Effector CD8-positive, alpha-beta T cell (primary cell): Measurements from ENCODE around the gene TXLNA.

ENCODE experiments used
- DNase-seq: peaks from one replicate; lab custom pipeline; 2025; lab: John Stamatoyannopoulos, UW

Gene TXLNA

DNA sequence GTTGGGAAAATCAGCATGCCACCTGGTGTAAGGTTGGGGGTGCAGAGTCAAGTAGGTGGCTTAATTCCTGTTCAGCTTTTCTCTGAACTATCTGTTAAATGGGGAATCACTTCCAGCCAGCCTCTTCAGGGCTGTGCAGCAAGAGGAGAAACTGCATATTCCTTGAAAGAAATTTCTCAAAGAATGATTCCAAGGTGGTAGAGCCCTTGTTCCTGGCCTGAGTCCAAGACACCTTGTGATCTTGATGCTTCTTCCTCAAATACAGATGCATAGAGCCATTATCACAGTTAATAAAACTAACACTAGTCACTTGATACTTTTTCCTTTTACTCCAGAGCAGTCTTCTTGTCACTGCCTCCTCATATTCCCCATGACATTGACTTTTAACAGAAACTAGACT, 5.2 kb downstream of the TXLNA start:
- no peak for DNase-seq

DNA sequence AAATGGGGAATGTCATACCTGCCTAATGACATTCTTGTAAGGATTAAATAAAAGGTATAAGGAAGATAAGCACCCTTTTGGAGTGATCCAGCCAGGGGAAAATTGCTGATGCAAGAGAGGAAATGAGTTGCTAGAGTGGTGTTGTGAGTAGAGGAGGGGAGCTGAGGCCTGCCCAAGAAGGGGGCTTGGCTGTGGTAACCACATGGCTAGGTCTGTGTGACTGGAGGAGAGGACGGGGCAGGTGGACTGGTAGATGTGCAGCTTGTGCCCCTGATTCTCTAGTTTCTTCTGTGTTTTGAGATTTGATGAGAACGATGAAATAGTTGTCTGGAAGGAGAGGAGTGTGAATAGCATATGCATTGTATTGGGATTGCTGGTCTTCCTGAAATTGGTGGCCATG, 6.6 kb downstream of the TXLNA start:
- no peak for DNase-seq

DNA sequence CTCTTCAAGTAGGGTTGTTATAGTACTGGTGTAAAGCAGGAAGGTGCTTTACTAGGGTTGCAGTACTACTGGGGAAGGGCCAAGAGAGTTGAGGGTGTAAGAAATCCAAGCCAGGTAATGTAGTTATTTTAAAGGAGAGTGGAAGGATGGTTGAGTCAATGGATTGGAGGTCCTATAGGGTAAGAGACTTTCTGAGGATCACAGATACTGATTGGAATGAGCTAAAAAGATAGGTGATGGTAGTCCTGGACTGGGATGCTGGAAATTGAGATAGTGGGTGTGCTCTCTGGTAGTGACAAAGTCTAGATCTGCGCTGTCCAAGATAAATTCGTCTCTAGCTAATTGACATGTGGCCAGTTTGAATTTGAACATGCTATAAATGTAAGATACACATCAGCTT, 7.0 kb downstream of the TXLNA start:
- no peak for DNase-seq

DNA sequence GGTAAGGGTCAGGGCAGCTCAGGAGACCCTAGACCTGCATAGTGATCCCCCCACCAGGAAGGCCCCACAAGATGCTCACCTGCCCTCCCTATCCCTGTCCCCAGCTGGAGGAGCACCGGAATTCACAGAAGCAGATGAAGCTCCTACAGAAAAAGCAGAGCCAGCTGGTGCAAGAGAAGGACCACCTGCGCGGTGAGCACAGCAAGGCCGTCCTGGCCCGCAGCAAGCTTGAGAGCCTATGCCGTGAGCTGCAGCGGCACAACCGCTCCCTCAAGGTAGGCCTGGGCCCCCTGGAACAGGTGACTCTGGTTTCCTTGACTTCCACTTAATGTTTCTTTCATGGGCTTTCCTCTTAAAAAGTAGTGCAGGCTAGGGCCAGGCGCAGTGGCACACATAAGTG, 8.4 kb downstream of the TXLNA start:
- DNase-seq = no peak

DNA sequence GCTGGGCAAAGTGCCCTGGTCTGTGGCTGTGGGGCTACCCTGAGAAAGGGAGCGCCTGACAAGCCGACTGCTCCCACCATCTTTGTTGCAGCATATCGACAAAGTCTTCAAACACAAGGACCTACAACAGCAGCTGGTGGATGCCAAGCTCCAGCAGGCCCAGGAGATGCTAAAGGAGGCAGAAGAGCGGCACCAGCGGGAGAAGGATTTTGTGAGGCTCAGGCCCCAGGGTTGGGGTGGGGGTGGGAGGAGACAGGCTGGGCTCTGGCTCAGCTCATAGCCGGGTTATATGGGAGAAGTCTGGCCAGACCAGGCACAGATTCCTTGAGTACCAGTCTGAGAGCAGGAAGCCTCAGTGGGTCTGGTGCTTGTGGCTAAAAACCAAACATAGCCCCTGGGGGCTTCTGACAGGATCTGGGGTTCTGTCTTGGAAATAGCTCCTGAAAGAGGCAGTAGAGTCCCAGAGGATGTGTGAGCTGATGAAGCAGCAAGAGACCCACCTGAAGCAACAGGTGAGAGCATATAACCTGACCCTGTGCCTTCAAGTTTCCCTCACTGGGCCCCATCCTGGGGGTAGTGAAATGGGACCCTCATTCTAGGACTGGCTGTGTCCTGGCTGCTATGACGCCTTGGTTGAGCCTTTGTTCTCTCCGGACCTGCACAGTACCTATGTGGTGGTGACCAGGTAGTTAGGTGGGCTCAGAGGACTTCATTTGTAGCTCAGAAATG, 12.9 kb downstream of the TXLNA start:
- DNase-seq = no peak

DNA sequence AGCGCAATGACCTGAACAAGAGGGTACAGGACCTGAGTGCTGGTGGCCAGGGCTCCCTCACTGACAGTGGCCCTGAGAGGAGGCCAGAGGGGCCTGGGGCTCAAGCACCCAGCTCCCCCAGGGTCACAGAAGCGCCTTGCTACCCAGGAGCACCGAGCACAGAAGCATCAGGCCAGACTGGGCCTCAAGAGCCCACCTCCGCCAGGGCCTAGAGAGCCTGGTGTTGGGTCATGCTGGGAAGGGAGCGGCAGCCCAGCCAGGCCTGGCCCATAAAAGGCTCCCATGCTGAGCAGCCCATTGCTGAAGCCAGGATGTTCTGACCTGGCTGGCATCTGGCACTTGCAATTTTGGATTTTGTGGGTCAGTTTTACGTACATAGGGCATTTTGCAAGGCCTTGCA, 15.5 kb downstream of the TXLNA start:
- DNase-seq = no peak

DNA sequence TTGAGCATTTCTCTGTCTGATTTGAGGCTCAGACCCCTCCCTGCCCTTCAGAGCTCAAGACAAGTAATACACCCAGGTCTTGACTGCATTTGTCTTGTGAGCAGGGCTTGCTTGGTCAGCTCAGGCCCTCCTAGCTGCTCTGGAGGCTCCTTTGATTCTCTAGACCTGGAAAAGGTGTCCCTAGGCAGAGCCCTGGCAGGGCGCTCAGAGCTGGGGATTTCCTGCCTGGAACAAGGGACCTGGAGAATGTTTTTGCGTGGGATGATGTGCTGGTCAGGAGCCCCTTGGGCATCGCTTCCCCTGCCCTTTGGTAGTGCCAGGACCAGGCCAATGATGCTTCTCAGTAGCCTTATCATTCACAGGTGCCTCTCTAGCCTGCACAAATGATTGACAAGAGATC, 16.1 kb downstream of the TXLNA start:
- DNase-seq = no peak

DNA sequence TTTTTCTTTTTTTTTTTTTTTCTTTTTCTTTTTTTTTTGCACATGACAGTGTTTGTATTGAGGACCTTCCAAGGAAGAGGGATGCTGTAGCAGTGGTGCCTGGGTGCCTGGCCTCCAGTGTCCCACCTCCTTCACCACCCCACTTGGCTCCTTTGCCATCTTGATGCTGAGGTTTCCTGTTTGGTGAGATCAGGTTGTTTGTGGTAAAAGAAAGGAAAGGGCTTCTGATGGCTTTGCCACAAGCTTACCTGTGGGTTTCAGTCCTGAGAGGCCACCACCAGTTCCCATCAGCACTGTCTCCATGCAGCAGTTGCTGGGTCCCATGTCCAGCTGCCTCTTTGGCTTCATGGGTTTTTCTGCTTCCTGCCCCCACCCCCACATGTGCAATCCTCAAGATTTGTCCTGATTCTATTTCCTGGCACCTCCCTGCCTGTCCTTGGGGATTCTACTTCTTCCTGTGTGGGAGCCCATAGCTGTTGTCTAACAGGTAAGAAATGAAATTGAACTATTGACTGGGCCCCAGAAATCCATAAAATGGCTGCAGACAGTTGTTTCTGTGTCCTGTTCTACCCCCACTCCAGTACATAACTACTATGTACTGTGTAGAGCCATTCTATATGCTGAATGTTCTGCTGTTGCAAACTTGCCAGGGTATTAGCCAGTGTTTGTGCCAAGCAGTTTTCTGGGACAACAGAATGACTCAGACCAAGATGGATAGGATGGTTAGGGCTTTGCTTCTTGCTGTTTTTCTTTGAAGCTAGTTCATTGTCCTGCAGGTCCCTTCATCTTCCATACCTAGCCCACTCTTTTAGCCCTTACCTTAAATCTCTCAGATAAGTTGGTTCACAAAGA, 16.7 kb downstream of the TXLNA start:
- DNase-seq = no peak

DNA sequence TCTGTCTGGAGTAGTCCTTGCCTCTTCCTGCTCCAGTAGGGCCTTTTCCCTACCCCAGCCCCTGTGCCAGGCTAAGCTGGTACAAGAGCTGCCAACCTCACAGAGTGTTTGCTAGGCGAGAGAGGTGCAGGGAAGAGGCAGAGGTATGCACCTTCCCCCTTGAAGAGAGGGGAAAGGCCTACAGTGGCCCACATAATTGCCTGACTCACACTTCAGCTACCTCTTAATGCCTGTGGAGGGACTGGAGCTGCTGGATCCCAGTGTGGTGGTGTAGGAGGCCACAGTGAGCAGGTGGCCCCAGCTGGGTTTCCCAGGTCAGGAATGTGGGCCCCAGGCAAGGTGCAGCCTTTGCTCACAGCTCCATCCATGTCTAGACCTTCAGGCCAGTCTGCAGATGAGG, 17.6 kb downstream of the TXLNA start:
- DNase-seq = no peak

DNA sequence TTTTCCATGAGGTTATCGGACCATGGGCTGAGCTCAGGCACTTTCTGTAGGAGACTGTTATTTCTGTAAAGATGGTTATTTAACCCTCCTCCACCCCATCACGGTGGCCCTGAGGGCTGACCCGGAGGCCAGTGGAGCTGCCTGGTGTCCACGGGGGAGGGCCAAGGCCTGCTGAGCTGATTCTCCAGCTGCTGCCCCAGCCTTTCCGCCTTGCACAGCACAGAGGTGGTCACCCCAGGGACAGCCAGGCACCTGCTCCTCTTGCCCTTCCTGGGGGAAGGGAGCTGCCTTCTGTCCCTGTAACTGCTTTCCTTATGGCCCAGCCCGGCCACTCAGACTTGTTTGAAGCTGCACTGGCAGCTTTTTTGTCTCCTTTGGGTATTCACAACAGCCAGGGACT, 18.4 kb downstream of the TXLNA start:
- DNase-seq = no peak

DNA sequence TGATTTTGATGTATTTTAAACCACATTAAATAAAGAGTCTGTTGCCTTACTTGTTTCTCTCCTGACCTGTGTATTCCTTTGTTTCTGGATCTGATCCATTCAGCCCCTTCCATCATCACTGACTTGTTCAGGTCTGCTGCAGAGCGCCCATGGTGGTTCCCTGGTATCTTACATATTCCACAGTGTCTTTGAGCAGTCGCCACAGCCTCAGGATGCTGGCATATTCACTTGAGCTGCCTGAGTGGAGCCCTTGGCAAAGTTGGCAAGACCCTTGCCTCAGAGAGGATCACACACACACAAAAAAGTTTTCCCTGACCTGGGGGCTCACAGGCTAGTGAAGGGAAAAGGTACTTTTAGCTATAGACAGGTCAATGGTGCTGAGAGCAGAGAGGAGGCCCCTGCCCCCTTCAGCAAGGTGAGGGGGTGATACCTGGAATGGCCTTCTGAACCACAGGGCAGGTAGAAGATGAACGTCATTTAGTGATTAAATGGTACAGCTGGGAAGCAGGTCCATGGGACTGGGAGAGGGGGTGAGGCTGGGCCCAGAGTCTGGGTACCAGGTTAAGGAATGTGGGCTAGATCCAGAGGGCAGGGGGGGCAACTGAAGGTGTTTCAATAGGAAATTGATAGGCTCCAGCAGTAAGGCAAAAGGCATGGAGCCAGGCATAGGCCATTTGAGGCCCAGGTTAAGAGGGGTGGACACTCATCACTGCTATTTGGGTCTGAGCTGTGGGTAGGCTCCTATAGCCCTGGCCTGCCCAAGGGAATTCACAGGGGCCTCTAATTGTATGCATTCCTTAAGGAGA, 19.0 kb downstream of the TXLNA start:
- no peak for DNase-seq

DNA sequence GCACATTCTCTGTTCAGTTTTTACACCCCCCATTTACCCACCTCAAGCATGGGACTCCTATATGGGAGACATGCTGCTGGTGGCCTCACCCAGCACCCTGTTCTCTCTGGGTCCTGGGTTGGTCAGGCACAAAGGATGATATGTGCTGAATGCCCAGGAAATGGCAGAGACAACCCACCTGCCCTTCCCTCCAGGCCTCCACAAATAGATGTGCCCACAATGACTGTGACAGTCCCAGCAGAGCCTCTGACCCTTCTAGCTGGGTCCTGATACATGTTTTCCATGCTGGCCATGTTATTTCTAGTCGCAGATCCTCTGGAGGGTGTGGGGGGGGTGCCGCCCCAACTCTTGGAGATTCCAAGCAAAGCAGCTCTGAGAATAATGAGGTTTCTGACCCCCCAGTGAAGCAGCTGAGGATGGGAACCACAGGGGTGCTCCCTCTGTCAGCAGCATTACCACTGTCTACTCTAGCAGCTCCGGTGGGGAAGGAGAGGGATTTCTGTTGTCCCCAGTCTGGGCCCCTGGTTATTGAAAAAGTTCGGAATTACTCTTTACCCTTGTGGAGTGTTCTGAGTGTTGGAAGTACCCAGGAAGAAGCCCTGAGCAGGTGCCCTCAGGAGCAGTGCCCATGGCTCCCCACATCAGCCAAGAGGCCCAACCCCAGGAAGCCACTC, 19.7 kb downstream of the TXLNA start:
- DNase-seq = no peak

DNA sequence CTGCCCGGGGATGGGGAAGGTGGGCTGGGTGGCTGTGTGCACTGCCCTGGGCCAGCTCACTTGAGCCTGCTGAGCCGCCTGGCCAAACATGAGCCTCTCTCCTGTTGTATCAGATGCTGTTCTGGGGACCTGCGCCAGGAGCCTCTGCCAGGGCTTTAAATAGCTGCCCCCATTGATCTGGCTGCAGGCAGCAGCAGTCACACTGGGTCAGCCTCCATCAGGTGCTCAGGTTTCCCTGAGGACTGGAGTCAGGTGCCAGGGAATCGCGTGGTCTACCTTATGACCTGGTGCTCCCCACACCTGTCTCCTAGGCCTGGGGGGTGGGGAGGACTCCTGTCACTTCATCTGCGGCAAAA, 20.2 kb downstream of the TXLNA start:
- no peak for DNase-seq

DNA sequence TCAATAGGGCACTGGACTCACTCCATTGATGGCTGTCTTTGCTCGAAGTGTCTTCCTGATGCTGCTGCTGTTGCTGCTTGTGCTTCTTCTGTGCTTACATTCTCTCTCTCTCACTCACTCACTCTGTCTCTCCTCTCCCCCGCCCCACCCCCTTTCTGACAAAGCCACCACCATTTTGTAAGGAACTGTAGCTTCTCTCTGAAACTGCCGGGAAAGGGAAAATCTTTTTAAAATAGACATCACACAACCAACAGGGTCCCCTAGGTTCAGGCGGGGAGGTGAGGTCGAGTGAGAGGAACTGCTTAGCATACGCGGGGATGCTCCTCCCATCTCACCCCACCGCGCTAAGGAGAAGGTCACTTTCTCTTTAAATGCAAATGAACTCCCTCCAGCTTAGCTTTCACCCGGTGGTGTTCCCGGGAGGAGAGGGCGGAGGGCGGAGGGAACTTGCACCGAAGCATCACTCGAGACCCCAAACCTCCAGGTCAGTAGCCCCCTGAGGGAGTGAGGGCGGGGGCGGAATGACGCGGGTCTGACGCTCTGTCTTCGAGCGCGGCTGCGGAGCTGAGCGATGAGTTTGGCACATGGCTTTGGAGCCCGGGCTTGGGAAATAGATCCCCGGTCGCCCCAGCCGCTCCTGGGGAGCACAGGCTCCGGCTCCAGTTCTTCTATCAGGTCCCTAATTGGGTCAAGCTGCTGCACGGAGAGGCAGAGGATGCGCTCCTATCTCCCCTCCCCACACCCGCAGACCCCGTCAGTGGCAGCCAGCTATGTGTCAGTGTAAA, 20.9 kb downstream of the TXLNA start, which contains the start of gene CCDC28B:
Gene CCDC28B, plus strand, starts transcription at position 370 of the 785 bp plus-strand sequence. CDS start 1,341 bp downstream, outside the sequence.
- peak; percentile 51 for DNase-seq

DNA sequence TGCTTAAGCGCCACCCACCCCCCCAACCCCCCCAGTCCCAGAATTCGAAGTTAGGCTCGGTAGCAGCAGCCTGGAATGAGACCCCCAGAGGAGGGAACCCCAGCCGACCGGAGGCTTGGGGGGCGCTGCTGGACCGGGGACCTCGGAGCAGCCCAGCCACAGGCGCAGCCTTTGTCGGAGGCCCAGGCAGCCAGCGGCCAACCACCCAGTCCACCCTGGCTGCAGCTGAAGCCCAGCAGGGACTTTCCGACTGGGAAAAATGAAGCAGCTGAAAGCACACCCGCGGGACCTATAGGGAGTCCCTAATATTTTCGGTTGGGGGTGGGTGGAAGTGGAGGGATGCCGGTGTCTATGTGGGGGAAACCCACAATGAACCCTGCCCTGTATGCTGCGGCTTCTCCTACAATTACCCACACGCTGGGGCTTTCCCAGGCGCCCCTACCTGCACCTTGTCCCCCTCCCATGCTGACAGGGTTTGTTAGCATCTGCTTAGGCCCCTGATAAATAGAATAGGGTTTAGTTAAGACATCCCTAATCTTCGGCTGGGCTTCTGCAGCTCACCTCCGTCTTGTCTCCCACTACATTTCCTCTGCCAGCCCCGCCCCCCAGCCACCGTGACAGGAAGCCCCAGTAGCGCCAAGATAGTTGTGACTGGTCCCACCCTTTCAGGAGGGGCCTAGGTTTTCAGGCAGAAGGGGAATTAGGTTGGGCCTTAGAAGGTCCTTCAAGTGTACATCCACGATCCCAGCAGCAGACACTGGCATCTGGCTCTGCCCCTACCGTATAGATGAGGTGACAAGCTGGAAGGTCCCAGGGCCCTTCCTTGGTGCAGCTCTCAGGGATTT, 21.8 kb downstream of the TXLNA start:
- peak; percentile 71 for DNase-seq

DNA sequence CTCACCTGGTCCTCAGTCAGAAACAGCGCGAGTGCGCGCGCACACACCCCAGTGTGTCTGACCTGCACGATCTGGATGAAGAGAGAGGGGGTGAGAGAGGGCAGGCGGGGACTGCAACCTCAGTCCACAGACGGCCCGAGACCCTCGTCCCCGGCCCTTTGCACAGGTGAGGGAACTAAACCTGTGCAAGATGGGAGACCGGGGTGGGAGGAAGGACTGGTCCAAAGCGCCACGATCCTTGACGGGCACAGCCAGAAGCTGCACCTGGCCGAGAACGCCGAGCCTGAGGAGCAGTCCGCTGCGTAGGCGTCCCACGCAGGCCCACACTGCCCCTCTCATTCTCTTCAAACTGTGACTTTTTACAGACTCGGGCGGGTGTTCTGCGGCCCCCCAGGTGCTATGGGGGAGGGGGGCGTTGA, 25.5 kb downstream of the TXLNA start:
- DNase-seq = no peak

DNA sequence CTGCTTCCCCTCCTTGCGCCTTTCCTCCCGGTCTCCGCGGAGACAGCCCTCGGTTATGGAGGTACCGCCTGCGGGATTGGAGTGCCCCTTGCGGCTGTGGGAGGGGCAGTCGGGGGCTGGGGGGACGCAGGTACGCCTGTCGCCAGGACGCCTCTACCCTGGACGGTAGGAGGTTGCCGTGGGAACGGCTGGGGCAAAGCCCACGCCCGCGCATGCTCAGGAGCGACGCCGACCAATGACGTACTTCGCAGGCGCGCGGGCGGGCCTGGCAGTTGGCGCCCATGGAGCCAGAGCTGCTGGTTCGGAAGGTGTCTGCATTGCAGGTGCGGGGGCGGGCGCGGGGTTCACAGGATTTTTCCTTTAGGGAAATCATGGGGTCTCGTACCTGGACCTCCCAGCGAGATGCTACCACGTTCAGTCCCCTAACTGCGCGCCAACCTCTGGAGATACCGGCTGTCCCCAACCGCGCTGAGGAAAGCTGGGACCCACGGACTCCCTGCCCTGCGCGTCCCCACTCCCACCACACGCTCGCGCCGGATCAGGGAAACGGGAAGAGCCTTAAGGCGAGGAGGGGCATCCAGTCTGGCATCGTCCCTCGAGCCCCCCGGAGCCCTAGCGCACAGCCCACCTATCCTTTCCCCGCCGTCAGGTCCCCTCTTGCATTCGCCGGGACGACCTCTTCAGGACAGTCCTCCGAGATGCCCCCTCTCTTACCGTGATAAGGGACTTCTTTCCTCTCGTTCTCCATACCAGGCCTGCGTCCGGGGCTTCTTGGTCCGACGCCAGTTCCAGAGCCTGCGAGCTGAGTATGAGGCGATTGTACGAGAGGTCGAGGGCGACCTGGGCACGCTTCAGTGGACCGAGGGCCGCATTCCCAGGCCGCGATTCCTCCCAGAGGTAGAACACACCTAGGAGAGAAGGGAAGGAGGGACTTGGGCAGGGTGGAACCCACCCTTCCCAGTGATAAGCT, 26.2 kb downstream of the TXLNA start, which contains the start of gene IQCC:
Gene IQCC, plus strand, starts transcription at position 271 of the 970 bp plus-strand sequence. Its CDS starts 11 bp downstream, at position 282.
- DNase-seq = peak; percentile 81

DNA sequence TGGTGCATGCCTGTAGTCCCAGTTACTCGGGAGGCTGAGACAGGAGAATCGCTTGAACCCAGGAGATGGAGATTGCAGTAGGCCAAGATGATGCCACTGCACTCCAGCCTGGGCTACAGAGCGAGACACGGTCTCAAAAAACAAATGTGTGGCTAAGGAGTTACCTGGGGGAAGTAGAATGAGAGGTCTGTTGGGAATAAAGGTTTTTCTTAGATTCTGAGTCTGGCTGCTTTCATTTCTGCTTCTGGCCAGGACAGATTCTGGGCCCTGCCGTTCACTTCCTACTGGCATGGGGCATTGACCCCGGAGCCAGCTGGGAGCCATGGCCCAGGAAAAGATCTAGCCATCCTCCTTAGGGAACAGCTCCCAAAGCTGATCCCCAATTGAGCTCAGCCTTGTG, 29.0 kb downstream of the TXLNA start:
- DNase-seq = no peak

DNA sequence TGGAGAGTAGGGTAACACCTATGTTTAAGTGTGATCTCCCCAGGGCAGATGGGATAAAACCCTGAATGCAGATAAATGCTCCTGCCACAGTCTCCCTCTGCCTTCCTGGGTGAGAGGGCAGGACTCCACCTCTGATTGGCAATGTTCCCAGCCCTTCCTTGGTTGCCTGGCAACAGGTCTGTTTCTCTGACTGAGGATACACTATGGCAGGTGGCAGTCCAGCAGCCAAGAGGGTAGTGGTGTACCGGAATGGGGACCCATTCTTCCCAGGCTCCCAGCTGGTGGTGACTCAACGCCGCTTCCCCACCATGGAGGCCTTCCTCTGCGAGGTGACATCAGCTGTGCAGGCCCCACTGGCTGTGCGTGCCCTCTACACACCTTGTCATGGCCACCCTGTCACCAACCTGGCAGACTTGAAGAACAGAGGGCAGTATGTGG, 29.4 kb downstream of the TXLNA start, which contains the start of gene DCDC2B:
Gene DCDC2B, plus strand, starts transcription at position 199 of the 438 bp plus-strand sequence. Its CDS starts 5 bp downstream, at position 204.
- DNase-seq = no peak
